ENCODE results near the gene CYTH1. TPM values are rescaled to one million over a fixed set of nuclear protein-coding genes. Genes with fewer than 3 reads are reported as not detected.
A peak's percentile ranks its signal among the peaks of the same experiment; 100 is the strongest.

The CYTH1 gene
- total and polyA plus RNA-seq, 5 donors from 2014 or later, result 202 to 487 (median 206) TPM

DNA sequence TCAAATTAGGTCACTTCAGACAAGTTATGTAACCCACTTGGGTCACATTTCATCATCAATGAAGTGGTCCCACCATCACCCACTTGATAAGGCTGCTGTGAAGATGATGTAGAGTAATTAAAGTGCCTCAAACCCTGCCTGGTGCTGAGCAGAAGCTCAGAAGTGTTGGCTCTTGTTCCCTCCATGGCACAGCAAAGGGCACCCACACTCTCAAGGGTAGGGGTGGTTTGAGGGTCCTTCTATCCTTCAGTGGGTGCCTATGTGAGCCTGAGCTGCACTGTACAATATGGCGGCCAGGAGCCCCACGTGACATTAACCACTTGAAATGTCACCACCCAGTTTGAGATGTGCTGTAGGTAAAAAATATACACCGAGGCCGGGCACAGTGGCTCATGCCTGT lies 71.5 kb downstream of the CYTH1 start:
- H3K27me3 ChIP-seq (ENCODE audit: control insufficient read depth, insufficient read depth, low read length), result no peaks in the 10 kb centered on the region
- Mint-ChIP-seq H3K4me3 (peak overlapping the region; percentile 10 to 83 (median 71)), H3K36me3 (peaks cover 20% of the 10 kb centered on the region), H3K4me1 (peaks cover 22 to 74% (median 58%) of the 10 kb centered on the region in 4 donors), H3K9me3 (no peaks in the 10 kb centered on the region), H3K27ac (peak overlapping the region; percentile 53 to 91 (median 89)), H3K27me3 (no peaks in the 10 kb centered on the region)
- H3K9me3 ChIP-seq (ENCODE audit: control insufficient read depth in 2 of 2, low read length in 2 of 2), result no peaks in the 10 kb centered on the region
- peaks cover 59% of the 10 kb centered on the region for H3K4me1 ChIP-seq (ENCODE audit: control insufficient read depth, insufficient read depth, low read length, poor library complexity, severe bottlenecking)
- H3K4me3 ChIP-seq (ENCODE audit: low read depth, low read length), result no peak overlapping the region
- ATAC-seq (ENCODE audit: low read depth in 2 of 2) (no peak), DNase-seq (no peak)
- H3K36me3 ChIP-seq (ENCODE audit: control insufficient read depth, insufficient read depth, low read length), result peaks cover 39% of the 10 kb centered on the region
- peak overlapping the region; percentile 56 for H3K27ac ChIP-seq (ENCODE audit: insufficient read depth, low read length, poor library complexity, severe bottlenecking)

DNA sequence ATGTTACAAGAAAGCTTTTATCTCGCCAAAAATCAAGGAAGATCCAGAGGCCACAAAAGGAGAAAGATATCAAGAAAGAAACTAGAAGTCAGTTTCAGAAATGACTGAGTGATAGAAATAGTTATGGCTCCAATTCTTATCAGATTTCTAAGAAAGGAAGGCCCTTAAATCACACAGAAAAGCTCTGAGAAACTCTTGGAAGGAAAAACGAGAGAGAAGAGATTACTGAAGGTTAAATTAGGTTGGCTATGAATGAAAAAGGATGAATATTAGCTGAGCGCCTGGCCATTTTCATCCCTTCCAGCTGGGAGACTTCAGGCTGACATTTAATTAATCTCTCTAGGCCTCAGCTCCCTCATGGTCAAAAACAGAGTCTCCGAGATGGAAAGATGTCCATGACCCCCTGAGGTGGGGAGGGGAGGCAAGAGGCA lies 72.3 kb downstream of the CYTH1 start:
- peak overlapping the region; percentile 49 for H3K4me3 ChIP-seq (ENCODE audit: low read depth, low read length)
- no peaks in the 10 kb centered on the region for H3K27me3 ChIP-seq (ENCODE audit: control insufficient read depth, insufficient read depth, low read length)
- Mint-ChIP-seq H3K9me3 (no peaks in the 10 kb centered on the region), H3K4me1 (peaks cover 17 to 70% (median 52%) of the 10 kb centered on the region in 4 donors), H3K27ac (peak overlapping the region; percentile 89 to 97 (median 91)), H3K36me3 (peaks cover 18% of the 10 kb centered on the region), H3K27me3 (no peaks in the 10 kb centered on the region), H3K4me3 (peak overlapping the region; percentile 68 to 83 (median 78))
- peak overlapping the region; percentile 56 for H3K27ac ChIP-seq (ENCODE audit: insufficient read depth, low read length, poor library complexity, severe bottlenecking)
- H3K9me3 ChIP-seq (ENCODE audit: control insufficient read depth in 2 of 2, low read length in 2 of 2), result no peaks in the 10 kb centered on the region
- ATAC-seq (ENCODE audit: low read depth in 2 of 2), result peak in 1 of 2 donors; percentile 6
- H3K4me1 ChIP-seq (ENCODE audit: control insufficient read depth, insufficient read depth, low read length, poor library complexity, severe bottlenecking), result peaks cover 51% of the 10 kb centered on the region
- DNase-seq, result peak in 1 of 3 donors; percentile 48
- peaks cover 43% of the 10 kb centered on the region for H3K36me3 ChIP-seq (ENCODE audit: control insufficient read depth, insufficient read depth, low read length)

DNA sequence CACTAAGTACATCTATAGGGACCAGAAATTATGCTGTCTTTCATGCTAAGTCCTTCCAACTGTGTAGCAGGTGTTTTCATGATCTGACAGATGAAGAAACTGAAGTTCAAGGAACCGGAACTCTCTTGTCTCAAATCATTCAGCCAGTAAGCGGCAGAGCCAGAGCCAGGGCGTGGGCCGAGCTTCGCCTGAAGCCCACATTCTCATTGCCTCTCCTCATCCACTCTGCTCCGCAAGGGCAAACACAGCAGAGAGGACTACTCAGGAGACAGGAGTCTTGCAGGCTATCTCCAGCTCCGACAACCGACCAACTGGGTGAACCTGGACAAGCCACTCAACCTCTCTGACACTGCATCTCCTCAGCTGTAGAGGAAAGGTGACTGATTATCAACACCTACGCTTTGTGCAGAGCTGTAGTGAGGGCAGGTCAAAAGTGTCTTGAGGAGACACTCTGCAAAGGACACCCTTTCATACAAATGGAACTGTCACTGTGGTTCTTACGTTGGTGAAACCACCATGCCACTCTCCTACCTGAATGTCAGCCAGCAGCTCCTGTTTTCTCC lies 72.9 kb downstream of the CYTH1 start:
- DNase-seq (peak in 1 of 3 donors; percentile 64), ATAC-seq (ENCODE audit: low read depth in 2 of 2) (peak; percentile 42 to 46)
- Mint-ChIP-seq H3K4me3 (peak overlapping the region; percentile 68 to 83 (median 78)), H3K4me1 (peaks cover 17 to 65% (median 46%) of the 10 kb centered on the region in 4 donors), H3K27me3 (no peaks in the 10 kb centered on the region), H3K9me3 (no peaks in the 10 kb centered on the region), H3K36me3 (peaks cover 15% of the 10 kb centered on the region), H3K27ac (peak overlapping the region; percentile 89 to 97 (median 91))
- peaks cover 49% of the 10 kb centered on the region for H3K36me3 ChIP-seq (ENCODE audit: control insufficient read depth, insufficient read depth, low read length)
- H3K27me3 ChIP-seq (ENCODE audit: control insufficient read depth, insufficient read depth, low read length), result no peaks in the 10 kb centered on the region
- peak overlapping the region; percentile 49 for H3K4me3 ChIP-seq (ENCODE audit: low read depth, low read length)
- H3K9me3 ChIP-seq (ENCODE audit: control insufficient read depth in 2 of 2, low read length in 2 of 2), result no peaks in the 10 kb centered on the region
- peaks cover 45% of the 10 kb centered on the region for H3K4me1 ChIP-seq (ENCODE audit: control insufficient read depth, insufficient read depth, low read length, poor library complexity, severe bottlenecking)
- H3K27ac ChIP-seq (ENCODE audit: insufficient read depth, low read length, poor library complexity, severe bottlenecking), result peak overlapping the region; percentile 56

DNA sequence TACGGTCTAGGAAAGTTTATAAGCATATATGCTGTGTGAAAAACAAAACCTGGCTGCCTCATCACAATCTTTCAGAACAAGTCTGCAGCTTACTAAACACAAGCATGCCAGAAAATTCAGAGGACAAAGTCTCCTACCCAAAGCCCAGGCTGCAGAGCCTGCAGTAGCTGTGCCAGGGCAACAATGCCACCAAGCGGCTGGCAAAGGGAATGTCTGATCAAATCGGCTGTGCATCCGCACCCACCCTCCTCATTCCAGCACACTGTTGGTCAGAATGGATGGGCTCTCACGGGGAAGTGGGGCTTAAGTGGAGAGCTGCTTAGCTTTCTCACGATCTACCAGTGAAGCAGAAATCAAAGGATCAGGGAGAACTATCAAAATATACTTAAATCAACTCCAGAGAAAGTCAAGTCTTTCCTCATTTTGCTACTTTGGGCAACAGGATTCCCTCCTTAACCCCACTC lies 73.5 kb downstream of the CYTH1 start:
- Mint-ChIP-seq H3K27ac (peak overlapping the region; percentile 85 to 91 (median 89)), H3K9me3 (no peaks in the 10 kb centered on the region), H3K36me3 (peaks cover 15% of the 10 kb centered on the region), H3K4me1 (peaks cover 18 to 64% (median 46%) of the 10 kb centered on the region in 4 donors), H3K27me3 (no peaks in the 10 kb centered on the region), H3K4me3 (peak overlapping the region; percentile 65 to 83 (median 71))
- DNase-seq (peak; percentile 34 to 73 (median 51)), ATAC-seq (ENCODE audit: low read depth in 2 of 2) (peak; percentile 67)
- H3K9me3 ChIP-seq (ENCODE audit: control insufficient read depth in 2 of 2, low read length in 2 of 2), result no peaks in the 10 kb centered on the region
- no peaks in the 10 kb centered on the region for H3K27me3 ChIP-seq (ENCODE audit: control insufficient read depth, insufficient read depth, low read length)
- H3K27ac ChIP-seq (ENCODE audit: insufficient read depth, low read length, poor library complexity, severe bottlenecking), result peak overlapping the region; percentile 56
- H3K36me3 ChIP-seq (ENCODE audit: control insufficient read depth, insufficient read depth, low read length), result peaks cover 56% of the 10 kb centered on the region
- peak overlapping the region; percentile 49 for H3K4me3 ChIP-seq (ENCODE audit: low read depth, low read length)
- peaks cover 41% of the 10 kb centered on the region for H3K4me1 ChIP-seq (ENCODE audit: control insufficient read depth, insufficient read depth, low read length, poor library complexity, severe bottlenecking)

DNA sequence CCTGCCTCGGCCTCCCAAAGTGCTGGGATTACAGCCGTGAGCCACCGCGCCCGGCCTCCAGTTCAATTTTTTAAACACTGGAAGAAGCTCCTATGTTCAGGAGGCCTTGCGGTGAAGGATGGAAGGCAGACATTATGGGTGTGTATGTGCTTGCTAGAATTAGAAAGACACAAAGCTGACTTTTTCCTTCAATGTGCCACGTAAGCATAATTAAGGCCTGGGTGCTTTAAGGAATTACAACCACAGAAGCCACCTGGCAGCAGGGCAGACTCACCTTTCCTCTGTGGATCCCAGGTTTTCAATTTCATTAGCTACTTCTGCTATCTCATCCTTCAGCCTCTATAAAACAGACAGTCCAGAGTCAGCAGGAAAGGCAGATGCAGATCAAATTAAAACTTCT lies 74.2 kb downstream of the CYTH1 start:
- Histone ChIP-seq H3K4me1 (ENCODE audit: control insufficient read depth, insufficient read depth, low read length, poor library complexity, severe bottlenecking) (peaks cover 40% of the 10 kb centered on the region), H3K27ac (ENCODE audit: insufficient read depth, low read length, poor library complexity, severe bottlenecking) (no peak overlapping the region), H3K9me3 (ENCODE audit: control insufficient read depth in 2 of 2, low read length in 2 of 2) (no peaks in the 10 kb centered on the region), H3K36me3 (ENCODE audit: control insufficient read depth, insufficient read depth, low read length) (peaks cover 59% of the 10 kb centered on the region), H3K27me3 (ENCODE audit: control insufficient read depth, insufficient read depth, low read length) (no peaks in the 10 kb centered on the region), H3K4me3 (ENCODE audit: low read depth, low read length) (no peak overlapping the region)
- no peak for ATAC-seq (ENCODE audit: low read depth in 2 of 2)
- Mint-ChIP-seq H3K27ac (peak overlapping the region in 1 of 3 donors; percentile 89), H3K36me3 (peaks cover 15% of the 10 kb centered on the region), H3K4me3 (no peak overlapping the region), H3K27me3 (no peaks in the 10 kb centered on the region), H3K9me3 (no peaks in the 10 kb centered on the region), H3K4me1 (peaks cover 22 to 58% (median 43%) of the 10 kb centered on the region in 4 donors)
- DNase-seq, result no peak

DNA sequence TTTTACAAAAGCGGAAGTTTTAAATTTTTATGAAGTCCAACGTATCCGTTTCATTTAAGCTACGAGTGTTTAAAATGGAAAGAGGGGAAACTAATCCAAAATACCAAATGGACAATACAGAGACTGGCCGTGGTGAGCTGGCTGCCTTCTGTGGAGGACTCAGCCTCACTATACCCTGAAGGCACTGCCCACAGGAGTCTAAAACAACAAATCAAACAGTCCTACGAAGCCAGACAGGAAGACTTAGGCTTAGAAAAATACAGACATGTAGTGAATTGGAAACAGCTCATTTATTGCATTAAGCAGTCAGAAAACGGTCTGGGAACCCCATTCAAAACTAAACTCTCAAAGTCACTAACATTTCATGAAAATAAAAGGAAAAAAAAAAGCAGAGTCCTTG lies 75.1 kb downstream of the CYTH1 start:
- Histone ChIP-seq H3K27ac (ENCODE audit: insufficient read depth, low read length, poor library complexity, severe bottlenecking) (no peak overlapping the region), H3K36me3 (ENCODE audit: control insufficient read depth, insufficient read depth, low read length) (peaks cover 67% of the 10 kb centered on the region), H3K27me3 (ENCODE audit: control insufficient read depth, insufficient read depth, low read length) (no peaks in the 10 kb centered on the region), H3K9me3 (ENCODE audit: control insufficient read depth in 2 of 2, low read length in 2 of 2) (no peaks in the 10 kb centered on the region), H3K4me1 (ENCODE audit: control insufficient read depth, insufficient read depth, low read length, poor library complexity, severe bottlenecking) (peaks cover 31% of the 10 kb centered on the region), H3K4me3 (ENCODE audit: low read depth, low read length) (no peak overlapping the region)
- H3K36me3 Mint-ChIP-seq, result peaks cover 16% of the 10 kb centered on the region
- DNase-seq (no peak), ATAC-seq (ENCODE audit: low read depth in 2 of 2) (no peak)
- H3K4me3 Mint-ChIP-seq, result no peak overlapping the region
- peaks cover 22 to 50% (median 40%) of the 10 kb centered on the region in 4 donors for H3K4me1 Mint-ChIP-seq
- H3K27ac Mint-ChIP-seq, result peak overlapping the region in 1 of 3 donors; percentile 60
- H3K9me3 Mint-ChIP-seq, result no peaks in the 10 kb centered on the region
- no peaks in the 10 kb centered on the region for H3K27me3 Mint-ChIP-seq

DNA sequence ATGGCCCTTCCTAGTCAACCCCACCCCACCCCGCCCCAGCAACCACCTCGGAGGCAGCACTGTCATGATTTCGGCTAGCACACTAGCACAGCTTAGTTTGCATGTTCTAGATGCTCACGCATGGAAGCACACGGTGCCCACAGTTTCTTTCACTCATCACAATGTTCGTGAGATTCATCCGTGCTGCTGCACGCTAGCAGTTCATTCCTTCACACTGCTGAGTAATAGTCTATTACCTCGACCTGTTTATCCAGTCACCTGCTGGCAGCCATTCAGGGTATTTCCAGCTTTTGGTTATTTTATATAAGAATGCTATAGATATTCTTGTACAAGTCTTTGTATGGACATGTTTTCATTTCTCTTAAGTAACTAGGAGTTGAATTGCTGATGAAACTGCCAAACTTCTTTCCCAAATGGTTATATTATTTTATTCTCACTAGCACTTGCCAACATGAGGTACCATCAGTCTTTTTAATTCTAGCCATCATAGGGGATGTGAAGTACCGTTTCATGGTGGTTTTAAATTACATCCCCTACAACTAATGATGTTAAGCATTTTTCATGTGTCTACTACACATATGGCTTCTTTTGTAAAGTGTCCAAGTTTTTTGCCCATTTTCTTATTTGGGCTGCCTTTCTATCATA lies 75.7 kb downstream of the CYTH1 start:
- H3K36me3 Mint-ChIP-seq, result peaks cover 22% of the 10 kb centered on the region
- Histone ChIP-seq H3K27me3 (ENCODE audit: control insufficient read depth, insufficient read depth, low read length) (no peaks in the 10 kb centered on the region), H3K36me3 (ENCODE audit: control insufficient read depth, insufficient read depth, low read length) (peaks cover 73% of the 10 kb centered on the region), H3K27ac (ENCODE audit: insufficient read depth, low read length, poor library complexity, severe bottlenecking) (no peak overlapping the region), H3K4me3 (ENCODE audit: low read depth, low read length) (no peak overlapping the region), H3K4me1 (ENCODE audit: control insufficient read depth, insufficient read depth, low read length, poor library complexity, severe bottlenecking) (peaks cover 26% of the 10 kb centered on the region), H3K9me3 (ENCODE audit: control insufficient read depth in 2 of 2, low read length in 2 of 2) (no peaks in the 10 kb centered on the region)
- DNase-seq (no peak), ATAC-seq (ENCODE audit: low read depth in 2 of 2) (peak in 1 of 2 donors; percentile 19)
- peaks cover 22 to 44% (median 34%) of the 10 kb centered on the region in 4 donors for H3K4me1 Mint-ChIP-seq
- H3K27ac Mint-ChIP-seq, result no peak overlapping the region
- H3K4me3 Mint-ChIP-seq, result no peak overlapping the region
- no peaks in the 10 kb centered on the region for H3K9me3 Mint-ChIP-seq
- H3K27me3 Mint-ChIP-seq, result no peaks in the 10 kb centered on the region
